NCI-H2107 treated with DMSO at 0.1 percent for 48 hours (cell line): Measurements from ENCODE around the gene TMEM132C.

Source experiments
- DNase-seq: peaks from one replicate; lab custom pipeline; 2025; ENCODE audit not compliant: unreplicated experiment; lab: John Stamatoyannopoulos, UW

The TMEM132C gene

GRCh38 chr12:128699106-128699505 lies 432.1 kb downstream of the TMEM132C start:
- DNase-seq = no peak

DNA sequence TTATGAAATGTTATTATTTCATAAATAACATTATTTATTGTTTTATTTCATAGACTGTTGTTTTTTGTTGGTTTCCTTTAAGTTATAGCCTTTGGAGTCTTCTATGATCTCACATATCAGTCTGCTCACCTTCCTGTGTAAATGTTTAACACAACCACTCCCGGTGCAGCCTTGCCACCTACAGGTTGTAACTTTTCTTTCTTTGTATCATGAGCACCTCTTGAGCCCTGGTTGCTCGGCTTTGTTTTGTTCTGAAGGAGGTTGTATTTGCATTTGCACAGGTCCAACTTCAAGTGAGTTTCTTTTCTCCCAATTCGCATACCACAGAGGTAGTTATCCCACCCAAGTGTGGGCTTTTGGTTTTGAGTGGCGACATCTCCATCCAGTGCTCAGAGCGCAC lies 435.4 kb downstream of the TMEM132C start:
- peak; percentile 62 for DNase-seq

DNA sequence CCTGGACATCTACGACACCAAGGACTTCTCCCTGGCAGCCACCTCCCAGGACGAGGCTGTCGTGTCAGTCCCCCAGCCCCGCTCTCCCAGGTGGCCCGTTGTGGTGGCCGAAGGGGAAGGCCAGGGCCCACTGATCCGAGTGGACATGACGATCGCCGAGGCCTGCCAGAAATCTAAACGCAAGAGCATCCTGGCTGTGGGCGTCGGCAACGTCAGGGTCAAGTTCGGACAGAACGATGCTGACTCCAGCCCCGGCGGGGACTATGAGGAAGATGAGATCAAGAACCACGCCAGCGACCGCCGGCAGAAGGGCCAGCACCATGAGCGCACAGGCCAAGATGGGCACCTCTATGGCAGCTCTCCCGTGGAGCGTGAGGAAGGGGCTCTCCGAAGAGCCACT lies 438.2 kb downstream of the TMEM132C start:
- no peak for DNase-seq

DNA sequence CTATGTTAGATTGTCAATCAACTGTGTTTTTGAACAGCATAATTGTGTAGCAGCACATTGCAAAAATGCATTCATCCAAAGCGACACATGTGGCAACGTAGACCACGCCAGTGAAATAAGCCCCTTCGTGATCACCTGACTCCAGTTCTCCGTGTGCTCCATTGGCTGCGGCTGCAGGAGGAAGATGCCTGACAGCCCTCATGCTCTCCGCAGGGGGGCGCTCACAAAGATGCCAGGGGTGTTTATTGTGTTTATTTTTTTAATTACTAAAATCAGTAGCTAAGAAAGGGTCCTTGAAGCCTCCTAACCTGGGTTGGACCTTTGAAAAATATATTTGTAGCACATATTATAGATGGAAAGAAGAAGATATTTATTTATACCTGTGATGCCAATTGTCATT lies 440.5 kb downstream of the TMEM132C start:
- no peak for DNase-seq

GRCh38 chr12:128708789-128709188 lies 441.8 kb downstream of the TMEM132C start:
- DNase-seq = no peak

DNA sequence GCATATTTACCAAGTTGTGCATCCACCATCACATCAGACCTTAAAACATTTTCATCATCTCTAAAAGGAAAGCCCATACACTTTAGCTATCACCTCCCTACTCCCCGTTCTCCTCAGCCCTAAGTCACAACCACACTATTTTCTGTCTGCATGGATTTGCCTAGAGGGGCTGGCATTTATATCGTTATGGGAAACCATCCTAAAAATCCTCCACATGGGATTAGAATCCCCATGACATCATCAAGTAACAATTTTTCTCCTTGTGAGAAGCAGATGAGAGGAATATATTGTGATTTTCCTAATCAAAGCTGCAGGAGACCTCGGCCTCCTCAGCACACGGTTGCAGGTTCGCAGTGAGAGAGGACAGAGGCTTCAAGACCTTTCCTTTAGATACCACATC lies 442.7 kb downstream of the TMEM132C start:
- no peak for DNase-seq

- no peak for DNase-seq
These were observed 444.5 kb downstream of the TMEM132C start for GRCh38 chr12:128711486-128711885.

DNA sequence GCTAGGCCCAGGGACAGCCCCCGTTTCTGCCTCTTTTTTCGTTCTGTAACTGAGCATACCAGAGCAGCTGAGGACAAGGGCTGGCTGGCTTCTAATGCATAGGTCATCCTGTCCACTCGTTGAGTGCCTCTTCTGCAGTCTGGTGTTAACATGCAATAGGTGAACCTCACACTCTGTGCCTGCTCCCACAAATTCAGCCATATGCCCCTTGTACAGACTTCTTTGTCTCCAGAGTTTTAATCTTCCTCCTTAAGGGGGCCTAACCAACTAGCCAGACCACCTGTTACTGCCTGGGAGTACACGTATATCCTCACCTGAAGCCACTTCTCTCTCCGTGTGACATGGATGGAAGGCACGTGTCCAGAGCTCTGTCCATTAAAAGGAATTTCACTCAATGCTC lies 445.7 kb downstream of the TMEM132C start:
- no peak for DNase-seq

- DNase-seq = peak; percentile 71
These were observed 448.5 kb downstream of the TMEM132C start for GRCh38 chr12:128715485-128715884.

- DNase-seq = no peak
These were observed 457.6 kb downstream of the TMEM132C start for GRCh38 chr12:128724468-128725046.

DNA sequence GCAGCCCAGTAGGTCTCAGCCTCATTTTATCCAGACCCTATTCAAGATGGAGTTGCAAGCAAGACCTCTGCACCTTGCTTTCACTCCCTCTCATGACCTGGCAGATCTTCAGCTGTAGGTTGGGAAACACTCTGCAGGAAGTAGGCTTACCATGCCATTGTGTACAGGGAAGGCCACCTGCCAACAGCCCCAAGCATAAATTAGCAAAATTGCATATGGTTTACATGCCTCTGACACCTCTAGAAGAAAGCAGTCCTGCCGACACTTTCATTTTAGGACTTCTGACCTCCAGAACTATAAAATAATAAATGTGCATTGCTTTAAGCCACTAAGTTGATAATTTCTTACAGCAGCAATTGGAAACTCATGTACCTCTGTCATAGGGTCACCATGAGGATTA lies 459.9 kb downstream of the TMEM132C start:
- peak; percentile 60 for DNase-seq

DNA sequence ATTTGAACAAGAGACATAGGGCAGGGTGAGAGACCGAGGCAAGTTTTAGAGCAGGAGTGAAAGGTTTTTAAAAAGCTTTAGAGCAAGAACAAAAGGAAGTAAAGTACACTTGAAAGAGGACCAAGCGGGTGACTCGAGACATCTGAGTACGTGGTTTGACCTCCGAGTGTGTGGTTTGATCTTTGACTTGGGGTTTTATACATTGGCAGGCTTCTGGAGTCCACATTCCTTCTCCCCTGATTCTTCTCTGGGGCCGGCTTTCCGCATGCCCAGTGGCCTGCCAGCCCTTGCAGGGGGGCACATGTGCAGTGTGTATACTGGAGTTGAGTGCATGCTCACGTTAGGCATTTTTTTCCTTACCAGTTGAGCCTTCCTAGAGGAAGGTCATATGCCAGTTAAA lies 460.5 kb downstream of the TMEM132C start:
- DNase-seq = peak; percentile 60

- no peak for DNase-seq
These were observed 461.0 kb downstream of the TMEM132C start for GRCh38 chr12:128727999-128728398.

DNA sequence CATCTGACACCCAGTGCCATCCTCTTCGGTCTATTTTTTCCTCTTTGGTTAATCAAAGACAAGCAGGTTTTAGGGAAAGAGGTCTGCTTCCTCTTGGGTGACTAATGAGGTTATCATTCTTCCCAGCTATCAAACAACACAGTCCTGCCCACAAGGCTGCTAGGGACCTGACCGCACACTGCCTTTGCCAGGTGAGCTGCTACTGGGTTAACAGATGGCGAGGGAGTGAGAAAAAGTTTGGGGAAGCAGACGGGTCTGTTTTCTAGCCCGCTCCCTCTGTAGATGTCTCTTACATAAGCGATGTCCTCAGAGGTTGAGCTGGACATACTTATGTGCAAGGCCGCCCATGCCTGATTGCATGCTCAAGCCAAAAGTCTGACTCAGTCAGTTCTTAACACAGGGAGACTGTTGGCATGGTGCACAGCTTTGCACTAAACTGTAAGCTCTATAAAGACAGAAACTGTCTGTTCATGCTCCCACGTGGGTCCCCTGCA lies 462.7 kb downstream of the TMEM132C start:
- peak; percentile 85 for DNase-seq

GRCh38 chr12:128734371-128734770 lies 467.4 kb downstream of the TMEM132C start:
- no peak for DNase-seq

DNA sequence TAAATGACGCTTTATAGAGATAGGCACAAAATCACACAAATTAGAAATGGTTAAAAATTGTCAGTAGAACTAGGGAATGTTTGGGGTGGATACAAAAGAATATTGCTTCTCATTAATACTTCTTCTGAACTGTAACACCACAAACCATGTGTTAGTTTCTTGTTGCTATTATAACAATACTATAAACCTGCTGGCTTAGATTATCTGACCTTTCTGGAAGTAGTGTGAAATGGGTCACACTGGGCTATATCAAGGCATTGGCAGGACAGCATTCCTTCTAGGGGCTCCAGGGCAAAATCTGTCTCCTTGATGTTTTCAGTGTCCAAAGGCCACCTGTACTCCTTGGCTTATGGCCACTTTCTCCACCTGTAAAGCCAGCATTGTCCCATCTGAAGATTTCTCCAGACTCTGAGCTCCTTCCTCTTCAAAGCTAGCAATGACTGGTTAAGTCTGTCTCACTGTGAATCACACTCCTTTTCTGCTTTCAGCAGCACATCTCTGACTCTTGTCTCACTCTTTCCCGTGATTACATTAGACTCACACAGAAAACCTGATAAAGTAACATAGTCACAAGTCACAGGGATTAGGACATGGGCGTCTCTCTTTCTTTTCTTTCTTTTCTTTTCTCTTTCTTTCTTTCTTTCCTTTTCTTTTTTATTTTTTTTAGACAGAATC lies 470.5 kb downstream of the TMEM132C start:
- DNase-seq = no peak

- no peak for DNase-seq
These were observed 476.9 kb downstream of the TMEM132C start for GRCh38 chr12:128743916-128744315.

GRCh38 chr12:128745772-128746689 lies 479.1 kb downstream of the TMEM132C start:
- DNase-seq = peak; percentile 76

- DNase-seq = no peak
These were observed 480.5 kb downstream of the TMEM132C start for GRCh38 chr12:128747441-128747840.

GRCh38 chr12:128752386-128752785 lies 485.4 kb downstream of the TMEM132C start:
- DNase-seq = no peak

GRCh38 chr12:128753438-128753837 lies 486.5 kb downstream of the TMEM132C start:
- no peak for DNase-seq

GRCh38 chr12:128754275-128754674 lies 487.3 kb downstream of the TMEM132C start:
- no peak for DNase-seq
